NT2/D1 (cell line): Measurements from ENCODE around the gene HEG1.

Experiments used
- DNase-seq: peaks from one replicate; pipeline ENCODE4 v3.0.0-alpha.2; 2011; ENCODE audit warnings: low read depth, low spot score
- H3K27me3 ChIP-seq: 2 replicates; pipeline ENCODE4 v1.6.0; 2011; ENCODE audit warnings: mild to moderate bottlenecking; ENCODE audit not compliant: insufficient read length, insufficient read depth
- H3K36me3 ChIP-seq: 2 replicates; pipeline ENCODE4 v1.6.1; 2011; ENCODE audit warnings: mild to moderate bottlenecking, low read length, mixed read lengths; ENCODE audit not compliant: insufficient read depth, insufficient read length
- H3K4me1 ChIP-seq: 2 replicates; pipeline ENCODE4 v1.5.1; 2011; ENCODE audit not compliant: insufficient read depth, insufficient read length
- H3K4me3 ChIP-seq: 2 replicates; pipeline ENCODE4 v1.5.1; 2011; ENCODE audit warnings: low read depth; ENCODE audit not compliant: insufficient read length
- H3K9ac ChIP-seq: 2 replicates; pipeline ENCODE4 v1.6.0; 2011; ENCODE audit warnings: low read depth; ENCODE audit not compliant: insufficient read length
- H3K9me3 ChIP-seq: 2 replicates; pipeline ENCODE4 v1.5.1; 2011; ENCODE audit warnings: mild to moderate bottlenecking, low read length; ENCODE audit not compliant: insufficient read depth
- SUZ12 ChIP-seq: IDR thresholded peaks from 2 replicates; pipeline ENCODE4 v1.6.1; 2011; ENCODE audit not compliant: insufficient read length, insufficient read depth; ENCODE audit errors: extremely low read depth
- YY1 ChIP-seq: IDR thresholded peaks from 2 replicates; pipeline ENCODE4 v1.6.1; 2011; ENCODE audit not compliant: insufficient read length, insufficient read depth
- ZNF274 ChIP-seq: IDR thresholded peaks from 2 replicates; pipeline ENCODE4 v1.6.1; 2011; ENCODE audit warnings: mild to moderate bottlenecking, low read depth, low read length

HEG1 gene

GRCh38 chr3:125078951-125079674 lies 23.3 kb upstream of the HEG1 start:
- DNase-seq, result no peak

GRCh38 chr3:125077864-125078263 lies 22.1 kb upstream of the HEG1 start:
- Histone ChIP-seq H3K36me3 (peaks cover 11% of the 10 kb centered on the region), H3K9me3 (no peaks in the 10 kb centered on the region), H3K27me3 (no peaks in the 10 kb centered on the region), H3K4me1 (peaks cover 4% of the 10 kb centered on the region), H3K9ac (no peak overlapping the region), H3K4me3 (no peak overlapping the region)
- DNase-seq, result no peak
- TF ChIP-seq SUZ12, result no peak
- TF ChIP-seq ZNF274, result no peak
- no peak for TF ChIP-seq YY1

More at GRCh38 chr3:125078951-125079674, 23.3 kb upstream of the HEG1 start:
- peaks cover 4% of the 10 kb centered on the region for H3K4me1 ChIP-seq
- no peak for TF ChIP-seq YY1
- TF ChIP-seq ZNF274, result no peak
- TF ChIP-seq SUZ12, result no peak
- no peaks in the 10 kb centered on the region for H3K9me3 ChIP-seq
- H3K9ac ChIP-seq, result no peak overlapping the region
- H3K27me3 ChIP-seq, result no peaks in the 10 kb centered on the region
- peaks cover 15% of the 10 kb centered on the region for H3K36me3 ChIP-seq
- no peak overlapping the region for H3K4me3 ChIP-seq

GRCh38 chr3:125076464-125076863 lies 20.7 kb upstream of the HEG1 start:
- Histone ChIP-seq H3K4me3 (no peak overlapping the region), H3K9ac (no peak overlapping the region), H3K27me3 (no peaks in the 10 kb centered on the region), H3K36me3 (peaks cover 10% of the 10 kb centered on the region), H3K9me3 (no peaks in the 10 kb centered on the region), H3K4me1 (peaks cover 4% of the 10 kb centered on the region)
- no peak for DNase-seq
- TF ChIP-seq SUZ12 (no peak), YY1 (no peak), ZNF274 (no peak)

- Histone ChIP-seq H3K9ac (no peak overlapping the region), H3K36me3 (peaks cover 9% of the 10 kb centered on the region), H3K9me3 (no peaks in the 10 kb centered on the region), H3K27me3 (no peaks in the 10 kb centered on the region), H3K4me3 (no peak overlapping the region), H3K4me1 (peaks cover 4% of the 10 kb centered on the region)
- no peak for DNase-seq
- no peak for TF ChIP-seq SUZ12
- no peak for TF ChIP-seq YY1
- TF ChIP-seq ZNF274, result no peak
These were observed 19.9 kb upstream of the HEG1 start for GRCh38 chr3:125075738-125076137.

GRCh38 chr3:125073390-125073905 lies 17.7 kb upstream of the HEG1 start:
- DNase-seq, result no peak
- Histone ChIP-seq H3K9ac (no peak overlapping the region), H3K4me3 (no peak overlapping the region), H3K9me3 (no peaks in the 10 kb centered on the region), H3K4me1 (peaks cover 4% of the 10 kb centered on the region), H3K36me3 (no peaks in the 10 kb centered on the region), H3K27me3 (no peaks in the 10 kb centered on the region)
- TF ChIP-seq SUZ12 (no peak), ZNF274 (no peak), YY1 (no peak)

- Histone ChIP-seq H3K9ac (no peak overlapping the region), H3K4me1 (peaks cover 4% of the 10 kb centered on the region), H3K27me3 (no peaks in the 10 kb centered on the region), H3K4me3 (no peak overlapping the region), H3K9me3 (no peaks in the 10 kb centered on the region), H3K36me3 (no peaks in the 10 kb centered on the region)
- TF ChIP-seq YY1 (no peak), ZNF274 (no peak)
- no peak for DNase-seq
These were observed 17.1 kb upstream of the HEG1 start for GRCh38 chr3:125072749-125073389.

- H3K9me3 ChIP-seq, result no peaks in the 10 kb centered on the region
- no peak overlapping the region for H3K4me3 ChIP-seq
- DNase-seq, result no peak
These were observed 16.5 kb upstream of the HEG1 start for GRCh38 chr3:125072301-125072700.

More at GRCh38 chr3:125072301-125072700, 16.5 kb upstream of the HEG1 start:
- Histone ChIP-seq H3K36me3 (no peaks in the 10 kb centered on the region), H3K27me3 (no peaks in the 10 kb centered on the region), H3K4me1 (peaks cover 4% of the 10 kb centered on the region), H3K9ac (no peak overlapping the region)
- no peak for TF ChIP-seq YY1
- TF ChIP-seq ZNF274, result no peak
